ENCODE measurements around the gene EZH2.

EZH2 gene

DNA sequence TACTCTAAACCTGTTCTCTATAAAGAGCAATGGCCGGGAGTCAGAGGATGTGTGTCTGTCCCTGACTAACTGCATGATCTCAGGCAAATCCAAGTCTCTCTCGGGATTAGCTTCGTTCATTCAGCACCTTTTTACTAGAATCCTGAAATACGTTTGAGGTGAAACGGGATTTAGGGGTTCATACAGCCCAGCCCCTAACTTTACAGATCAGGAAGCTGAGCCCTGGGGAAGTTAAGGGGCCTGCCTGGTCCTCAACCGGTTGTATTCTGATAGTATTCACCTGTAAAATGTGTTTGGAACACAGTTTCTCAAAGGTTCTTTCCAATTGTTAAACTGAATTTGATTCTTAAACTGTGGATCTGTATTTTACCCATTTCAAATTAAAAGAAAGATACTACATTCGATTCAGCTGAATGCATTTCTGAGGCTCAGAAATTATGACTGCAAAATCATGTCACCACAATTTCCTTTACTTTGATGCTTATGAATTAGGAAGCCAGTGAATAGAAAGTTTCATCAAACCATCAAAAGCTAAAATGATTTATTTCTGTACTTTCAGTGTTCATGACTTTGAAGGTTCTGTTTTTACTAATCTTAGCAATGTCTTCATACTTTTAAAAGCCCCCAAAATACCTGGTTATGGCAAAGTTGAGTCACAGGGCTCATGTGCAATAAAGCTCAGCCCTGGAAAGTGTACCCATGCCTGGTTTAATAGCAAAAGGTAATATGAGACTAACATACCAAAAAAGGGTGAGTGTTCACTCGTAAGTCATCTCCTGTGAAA lies 28.9 kb upstream of the EZH2 start:
- no peak for DNase-seq (ENCODE audit: insufficient read length, low spot score)
- FAIRE-seq, result no peak
- TF ChIP-seq POLR2A (IDR thresholded peaks at IDR 0.05; ENCODE audit: low read depth, low read length), result no peak

DNA sequence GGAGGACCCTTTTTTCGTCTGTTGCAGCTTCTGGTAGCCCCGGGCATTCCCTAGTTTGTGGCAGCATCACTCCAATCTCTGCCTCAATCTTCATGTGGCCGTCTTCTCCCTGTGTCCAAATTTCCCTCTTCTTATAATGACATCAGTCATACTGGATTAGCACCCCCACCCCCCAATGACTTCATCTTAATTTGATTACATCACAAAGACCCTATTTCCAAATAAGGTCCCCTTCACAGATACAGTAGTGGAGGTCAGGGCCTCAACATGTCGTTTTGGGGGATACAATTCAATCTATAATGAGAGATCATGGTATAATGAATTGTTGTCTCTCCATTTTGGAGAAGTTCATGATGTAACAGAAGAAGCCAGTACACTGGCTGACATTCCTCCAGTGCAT lies 28.1 kb upstream of the EZH2 start:
- TF ChIP-seq POLR2A (IDR thresholded peaks at IDR 0.05; ENCODE audit: low read depth, low read length), result no peak
- no peak for FAIRE-seq
- no peak for DNase-seq (ENCODE audit: insufficient read length, low spot score)

DNA sequence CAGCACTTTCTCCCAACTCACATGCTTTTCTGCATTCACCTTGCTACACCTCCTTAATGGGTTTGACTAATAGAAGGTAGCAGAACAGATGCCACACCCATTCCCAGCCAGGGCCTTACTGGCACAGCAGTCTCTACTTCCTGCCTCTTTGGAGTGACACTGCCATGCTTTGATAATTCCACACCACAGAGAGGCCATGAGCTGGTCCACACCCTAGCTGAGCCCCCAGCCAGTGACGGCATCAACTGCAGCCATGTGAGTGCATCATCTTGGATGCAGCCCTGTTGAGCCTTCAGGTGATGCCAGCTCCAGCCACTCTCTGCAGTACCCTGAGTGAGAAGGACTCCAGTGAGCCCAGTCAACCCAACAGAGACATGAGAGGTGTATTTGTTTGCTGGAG lies 27.5 kb upstream of the EZH2 start:
- TF ChIP-seq POLR2A (IDR thresholded peaks at IDR 0.05; ENCODE audit: low read depth, low read length), result no peak
- no peak for DNase-seq (ENCODE audit: insufficient read length, low spot score)
- FAIRE-seq, result no peak

DNA sequence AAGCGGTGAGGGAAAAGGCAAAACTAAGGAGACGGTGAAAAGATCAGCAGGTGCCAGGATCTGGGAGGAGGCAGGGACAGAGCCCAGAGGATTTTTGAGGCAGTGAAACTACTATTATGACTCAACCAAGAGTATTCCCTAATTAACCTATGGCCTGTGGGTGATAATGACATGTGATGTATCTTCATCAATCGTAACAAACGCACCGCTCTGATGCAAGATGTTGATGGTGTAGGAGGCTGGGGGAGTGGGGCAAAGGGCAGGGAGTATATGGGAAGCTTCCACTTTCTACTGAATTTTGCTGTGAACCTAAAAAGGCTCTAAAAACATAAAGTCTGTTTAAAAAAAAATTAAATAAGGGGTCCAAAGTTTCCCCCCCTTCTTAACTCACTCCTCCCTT lies 25.5 kb upstream of the EZH2 start:
- no peak for FAIRE-seq
- no peak for DNase-seq (ENCODE audit: insufficient read length, low spot score)

DNA sequence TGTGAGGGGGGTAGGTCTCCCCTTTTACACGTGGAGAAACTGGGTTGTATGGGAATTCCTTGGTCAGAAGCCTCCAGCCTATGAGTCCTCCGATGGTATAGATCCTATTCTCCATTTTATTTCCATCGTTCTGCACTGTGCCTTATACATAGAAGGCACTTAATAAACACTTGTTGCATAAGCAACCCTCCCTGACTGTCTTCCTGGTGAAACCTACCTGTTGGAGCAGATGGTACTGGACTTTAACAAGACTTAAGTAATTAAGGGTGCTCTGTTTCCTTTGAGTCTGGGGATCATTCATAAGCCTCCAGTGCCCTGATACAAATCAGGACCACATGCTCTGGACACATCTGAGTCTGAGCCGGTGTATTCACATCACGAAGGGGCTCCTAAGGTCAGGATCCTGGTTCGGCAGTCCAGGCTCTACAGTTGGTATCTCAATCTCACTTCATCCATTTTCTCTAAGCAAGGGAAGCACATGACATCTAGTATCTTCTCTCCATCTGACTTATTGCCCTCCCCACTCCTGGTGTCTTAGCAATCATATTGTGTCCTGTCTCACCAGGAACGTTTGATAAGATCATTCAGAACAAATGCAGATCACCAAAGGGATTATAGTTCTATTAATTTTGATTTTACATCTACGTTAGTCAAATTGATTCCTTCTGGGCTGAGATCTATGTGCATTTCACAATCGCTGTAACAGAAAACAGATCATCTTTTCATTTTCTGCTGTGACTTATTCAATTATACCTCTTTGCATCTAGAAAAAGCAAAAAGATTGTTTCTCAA lies 22.8 kb upstream of the EZH2 start:
- DNase-seq (ENCODE audit: insufficient read length, low spot score) (no peak), FAIRE-seq (no peak)
- no peak for TF ChIP-seq POLR2A (IDR thresholded peaks at IDR 0.05; ENCODE audit: low read depth, low read length)

More for the DNA sequence above, 25.5 kb upstream of the EZH2 start:
- TF ChIP-seq POLR2A (IDR thresholded peaks at IDR 0.05; ENCODE audit: low read depth, low read length), result no peak

DNA sequence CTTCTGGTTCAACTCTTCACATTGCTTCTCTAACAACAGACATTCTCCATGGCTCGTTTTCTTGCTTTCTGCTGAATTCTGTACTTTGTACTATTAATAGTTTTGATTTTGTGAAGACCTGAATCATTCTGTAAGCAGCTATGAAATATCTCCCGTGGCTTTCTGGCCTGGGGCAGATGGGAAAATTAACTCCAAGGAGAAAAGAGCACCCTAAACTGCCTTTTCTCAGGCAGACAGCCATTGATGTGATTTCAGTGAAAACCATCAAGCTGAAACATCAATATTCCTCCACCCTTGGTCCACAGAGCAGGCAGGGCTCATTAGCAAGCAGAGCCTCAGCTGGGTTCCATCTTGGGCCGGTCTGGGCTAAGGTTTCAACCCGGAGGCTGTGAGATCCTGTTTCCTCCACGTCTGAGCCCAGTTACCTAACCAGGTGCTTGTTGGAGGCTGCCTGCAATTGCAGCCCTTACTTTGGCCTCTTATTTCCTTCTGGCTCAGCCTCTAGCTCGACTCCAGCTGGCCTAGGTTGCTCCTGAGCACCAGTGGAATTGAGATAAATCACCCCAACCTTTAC lies 21.1 kb upstream of the EZH2 start:
- TF ChIP-seq POLR2A (IDR thresholded peaks at IDR 0.05; ENCODE audit: low read depth, low read length), result no peak
- FAIRE-seq, result no peak
- DNase-seq (ENCODE audit: insufficient read length, low spot score), result no peak

DNA sequence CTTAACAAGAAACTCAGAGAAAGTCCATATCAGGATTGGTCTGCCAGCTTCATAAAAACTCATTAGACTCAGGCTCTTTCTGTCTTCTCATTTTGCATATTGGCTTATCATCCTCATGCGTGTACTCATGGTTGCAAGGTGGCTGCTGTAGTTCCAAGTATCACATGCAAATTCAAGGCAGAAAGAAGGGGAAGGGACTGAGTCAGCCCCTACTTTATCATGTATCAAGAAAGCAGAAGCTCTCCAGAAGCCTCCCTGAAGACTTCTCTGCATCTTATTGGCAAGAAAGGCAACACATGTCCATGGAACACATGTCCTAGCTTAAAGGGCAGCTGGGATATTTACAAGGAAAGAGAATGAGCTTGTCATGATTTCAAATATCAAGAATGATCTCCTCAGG lies 19.4 kb upstream of the EZH2 start:
- DNase-seq (ENCODE audit: insufficient read length, low spot score), result no peak
- TF ChIP-seq POLR2A (IDR thresholded peaks at IDR 0.05; ENCODE audit: low read depth, low read length), result no peak
- no peak for FAIRE-seq

DNA sequence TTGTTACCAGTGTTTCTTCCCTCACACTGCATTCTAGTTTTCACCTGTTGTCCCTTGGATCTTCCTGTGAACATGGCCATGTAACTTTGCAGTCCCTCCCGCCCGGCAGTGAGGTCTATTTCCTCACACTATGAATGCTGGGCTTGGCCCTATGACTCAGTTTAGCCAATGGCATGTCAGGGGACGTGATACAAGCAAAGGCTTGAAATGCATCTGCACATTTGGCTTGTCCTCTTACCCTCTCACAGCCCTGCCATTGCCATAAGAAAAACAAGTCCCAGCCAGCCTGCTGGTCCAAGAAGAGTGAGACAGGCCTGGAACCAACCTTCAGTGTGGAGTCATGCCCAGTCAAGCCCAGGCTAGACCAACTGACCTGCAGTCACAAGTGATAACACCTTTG lies 17.1 kb upstream of the EZH2 start:
- FAIRE-seq (no peak), DNase-seq (ENCODE audit: insufficient read length, low spot score) (no peak)
- TF ChIP-seq POLR2A (IDR thresholded peaks at IDR 0.05; ENCODE audit: low read depth, low read length), result no peak

DNA sequence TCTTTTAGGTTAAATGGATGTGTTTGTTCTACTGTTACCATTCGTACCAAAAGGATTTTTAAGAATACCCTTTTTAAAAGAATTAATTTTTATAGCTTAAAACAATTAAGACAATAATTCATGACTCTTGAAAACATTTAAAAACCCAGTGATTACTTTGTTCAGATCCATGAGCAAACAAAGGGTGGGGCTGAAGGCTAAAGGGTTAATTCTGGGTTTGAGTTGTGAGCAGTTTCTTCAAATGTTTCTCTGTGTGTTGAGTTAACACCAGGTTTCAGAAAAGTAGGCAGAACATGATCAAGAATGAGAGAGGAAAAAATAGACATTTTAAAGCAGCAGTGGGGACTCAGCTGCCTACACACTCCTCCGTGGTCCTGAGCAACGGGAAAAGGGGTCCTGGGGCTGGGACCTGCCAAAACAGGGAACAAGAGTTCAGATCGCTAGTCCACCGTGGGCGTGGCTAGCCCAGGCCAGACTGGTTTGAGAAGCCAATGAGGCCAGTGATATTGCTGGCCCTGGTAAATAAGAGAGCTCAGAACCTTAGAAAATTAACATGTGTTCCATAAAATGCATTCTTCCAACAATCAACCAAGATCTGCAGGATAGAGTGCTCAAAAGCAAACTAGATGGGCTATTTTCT lies 14.9 kb upstream of the EZH2 start:
- no peak for FAIRE-seq
- no peak for DNase-seq (ENCODE audit: insufficient read length, low spot score)
- TF ChIP-seq POLR2A (IDR thresholded peaks at IDR 0.05; ENCODE audit: low read depth, low read length), result no peak

DNA sequence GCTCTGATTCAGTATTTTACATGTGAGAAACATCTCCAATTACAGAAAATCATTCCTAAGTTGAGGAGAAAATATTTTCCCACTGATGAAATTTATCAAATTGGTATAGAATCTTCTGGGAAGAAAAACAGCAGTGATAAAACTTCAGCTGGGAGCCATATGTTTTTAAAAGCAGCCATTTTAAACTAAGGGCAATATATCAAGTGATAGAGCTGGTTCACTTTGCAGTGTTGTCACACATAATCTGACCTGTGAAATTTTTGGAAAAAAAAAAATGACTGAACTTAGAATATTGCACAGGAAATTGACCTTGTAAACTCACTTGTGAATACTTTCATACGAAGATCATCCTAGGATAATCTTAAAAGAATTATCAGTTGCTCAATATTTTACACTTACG lies 10.5 kb upstream of the EZH2 start:
- DNase-seq (ENCODE audit: insufficient read length, low spot score) (no peak), FAIRE-seq (no peak)
- TF ChIP-seq POLR2A (IDR thresholded peaks at IDR 0.05; ENCODE audit: low read depth, low read length), result no peak

DNA sequence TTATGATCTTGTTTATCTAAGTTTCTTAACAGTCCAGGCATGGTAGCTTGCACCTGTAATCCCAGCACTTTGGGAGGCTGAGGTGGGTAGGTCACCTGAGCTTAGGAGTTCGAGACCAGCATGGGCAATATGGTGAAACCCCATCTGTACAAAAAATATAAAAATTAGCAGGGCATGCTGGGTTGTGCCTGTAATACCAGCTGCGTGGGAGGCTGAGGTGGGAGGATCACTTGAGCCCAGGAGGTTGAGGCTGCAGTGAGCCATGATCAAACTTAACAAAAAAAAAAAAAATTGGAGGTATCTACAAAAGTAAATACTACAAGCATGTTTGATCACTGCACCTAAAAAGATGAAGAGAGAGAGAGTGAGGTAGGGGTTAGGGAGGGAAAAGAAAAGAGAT lies 9.0 kb upstream of the EZH2 start:
- TF ChIP-seq POLR2A (IDR thresholded peaks at IDR 0.05; ENCODE audit: low read depth, low read length), result no peak
- DNase-seq (ENCODE audit: insufficient read length, low spot score) (no peak), FAIRE-seq (no peak)

DNA sequence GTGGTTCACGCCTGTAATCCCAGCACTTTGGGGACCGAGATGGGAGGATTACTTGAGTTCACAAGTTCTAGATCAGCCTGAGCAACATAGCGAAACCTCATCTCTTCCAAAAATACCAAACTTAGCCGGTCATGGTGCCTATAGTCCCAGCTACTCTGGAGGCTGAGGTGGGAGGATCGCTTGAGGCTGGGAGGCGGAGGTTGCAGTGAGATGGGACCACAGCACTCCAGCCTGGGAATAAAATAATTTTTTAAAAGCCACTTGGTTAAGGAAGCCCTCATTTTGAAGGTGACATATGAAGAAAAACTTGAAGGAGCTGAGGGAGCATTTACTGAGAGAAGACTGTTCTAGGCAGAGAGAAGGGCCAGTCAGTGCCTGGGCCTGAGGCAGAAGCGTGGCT lies 4.2 kb upstream of the EZH2 start:
- DNase-seq (ENCODE audit: insufficient read length, low spot score) (no peak), FAIRE-seq (no peak)
- no peak for TF ChIP-seq POLR2A (IDR thresholded peaks at IDR 0.05; ENCODE audit: low read depth, low read length)

DNA sequence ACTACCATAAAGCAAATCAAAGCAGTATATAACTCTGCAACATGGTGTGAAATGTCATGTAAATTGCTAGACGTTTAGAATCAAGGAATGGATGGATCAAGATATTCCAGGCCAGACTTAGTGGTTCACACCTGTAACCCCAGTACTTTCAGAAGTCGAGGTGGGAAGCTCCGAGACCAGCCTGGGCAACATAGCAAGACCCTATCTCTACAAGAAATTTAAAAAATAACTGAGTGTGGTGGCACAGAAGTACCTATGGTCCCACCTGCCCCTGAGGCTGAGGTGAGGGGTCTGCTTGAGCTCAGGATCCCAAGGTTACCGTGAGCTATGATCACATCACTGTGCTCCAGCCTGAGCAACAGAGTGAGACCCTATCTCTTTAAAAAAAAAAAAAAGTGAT lies 2.8 kb upstream of the EZH2 start:
- no peak for DNase-seq (ENCODE audit: insufficient read length, low spot score)
- TF ChIP-seq POLR2A (IDR thresholded peaks at IDR 0.05; ENCODE audit: low read depth, low read length), result no peak
- no peak for FAIRE-seq

DNA sequence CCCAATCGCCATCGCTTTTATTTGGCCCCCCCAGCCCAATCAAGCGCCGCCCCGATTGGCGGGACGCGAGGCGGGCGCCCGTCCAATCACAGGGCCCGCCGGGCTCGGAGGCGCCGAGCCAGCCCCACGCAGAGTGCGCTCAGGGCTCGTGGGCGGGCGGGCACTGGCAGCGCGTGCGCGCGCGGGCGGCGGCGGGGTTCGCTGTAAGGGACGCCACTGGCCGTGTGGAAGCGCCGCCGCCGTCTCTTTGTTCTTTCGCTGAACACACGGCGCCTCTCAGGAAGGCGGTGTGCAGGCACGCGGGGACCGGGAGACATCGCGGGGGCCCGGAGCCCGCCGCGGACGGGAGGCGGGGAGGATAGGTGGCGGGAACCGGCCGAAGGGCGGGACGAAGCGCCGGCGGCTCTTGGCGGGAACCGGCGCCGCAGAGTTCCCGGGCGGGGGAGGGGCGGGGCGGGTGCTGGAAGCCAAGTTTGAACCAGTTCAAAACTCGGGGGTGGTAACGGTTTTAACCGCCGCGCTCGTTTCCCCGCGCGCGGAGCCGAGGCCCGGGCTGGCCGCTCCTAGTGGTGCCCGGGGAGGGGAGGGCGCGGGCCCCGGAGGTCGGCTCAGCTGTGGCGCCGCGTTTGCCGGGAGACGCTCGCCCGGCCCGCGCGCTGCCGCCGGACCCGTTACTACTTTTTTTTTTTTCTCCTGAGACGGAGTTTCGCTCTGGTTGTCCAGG lies 370 bp upstream of the EZH2 start:
- FAIRE-seq (no peak), DNase-seq (ENCODE audit: insufficient read length, low spot score) (peak; percentile 89)
- TF ChIP-seq POLR2A (IDR thresholded peaks at IDR 0.05; ENCODE audit: low read depth, low read length), result peak; percentile 30
